ENCODE results near the gene DOK1.
A peak's percentile ranks its signal among the peaks of the same experiment; 100 is the strongest.

DOK1 gene

DNA sequence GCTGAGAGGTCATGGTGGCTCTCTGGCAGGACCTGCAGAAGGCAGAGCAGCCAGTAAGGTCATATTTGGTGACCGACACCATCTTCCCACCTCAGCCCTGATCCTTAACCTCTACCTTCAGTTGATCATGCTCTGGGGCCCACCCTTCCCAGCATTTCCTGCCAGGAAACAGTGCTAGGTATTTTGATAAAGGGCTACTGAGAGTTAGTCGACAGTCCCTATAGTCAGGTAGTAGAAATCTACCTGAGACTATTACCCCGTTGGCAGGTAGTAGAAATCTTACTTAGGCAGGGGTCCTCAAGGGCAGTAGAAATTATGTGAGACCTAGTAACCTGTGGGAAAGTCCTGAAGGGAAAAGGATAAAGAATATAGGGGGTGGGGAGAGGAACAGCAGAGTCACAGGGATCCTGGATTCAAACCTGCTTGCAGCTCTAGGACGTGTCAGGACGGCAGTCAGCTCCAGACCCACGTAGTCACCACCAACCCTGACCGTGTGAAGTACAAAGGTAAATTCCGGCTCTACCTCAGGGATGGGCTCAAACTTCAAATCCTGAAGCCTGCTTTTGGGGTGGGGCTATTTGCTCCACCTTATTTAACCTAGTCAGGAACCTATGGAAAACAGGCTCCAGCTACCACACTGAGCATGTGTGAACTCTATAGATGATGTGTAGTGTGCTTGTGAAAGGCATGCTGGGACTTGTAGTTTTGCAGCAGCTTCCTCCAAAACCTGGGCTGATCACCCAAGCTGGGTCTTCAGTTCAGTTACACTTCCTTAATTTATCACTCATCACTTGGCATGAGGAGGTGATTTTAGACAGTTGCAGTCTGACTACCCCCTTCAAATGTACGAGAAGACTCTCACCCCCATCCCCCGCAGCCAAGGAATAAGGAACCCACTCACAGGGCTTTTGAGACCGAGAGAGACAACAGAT lies 28.5 kb upstream of the DOK1 start, which contains the start of gene DQX1:
DQX1 (minus strand) TSS at position 515 of the 932 bp plus-strand sequence; CDS start at position 13, 502 bp downstream.
- peak; percentile 85 for DNase-seq (ENCODE audit: low spot score)

- no peak for DNase-seq (ENCODE audit: low spot score)
These were observed 27.8 kb upstream of the DOK1 start for GRCh38 chr2:74526649-74527230.

GRCh38 chr2:74527741-74528140 lies 26.8 kb upstream of the DOK1 start:
- DNase-seq (ENCODE audit: low spot score): no peak

- DNase-seq (ENCODE audit: low spot score): peak; percentile 32
These were observed 25.7 kb upstream of the DOK1 start for GRCh38 chr2:74528600-74529356.

GRCh38 chr2:74529357-74530238 lies 24.9 kb upstream of the DOK1 start, which contains the start of the genes AUP1 and HTRA2:
Gene AUP1, minus strand, starts transcription at chr2:74529706. Its CDS starts 77 bp downstream, at chr2:74529629.
Gene HTRA2, plus strand, starts transcription at chr2:74529933. Its CDS starts 74 bp downstream, at chr2:74530007.
- peak; percentile 93 for DNase-seq (ENCODE audit: low spot score)

DNA sequence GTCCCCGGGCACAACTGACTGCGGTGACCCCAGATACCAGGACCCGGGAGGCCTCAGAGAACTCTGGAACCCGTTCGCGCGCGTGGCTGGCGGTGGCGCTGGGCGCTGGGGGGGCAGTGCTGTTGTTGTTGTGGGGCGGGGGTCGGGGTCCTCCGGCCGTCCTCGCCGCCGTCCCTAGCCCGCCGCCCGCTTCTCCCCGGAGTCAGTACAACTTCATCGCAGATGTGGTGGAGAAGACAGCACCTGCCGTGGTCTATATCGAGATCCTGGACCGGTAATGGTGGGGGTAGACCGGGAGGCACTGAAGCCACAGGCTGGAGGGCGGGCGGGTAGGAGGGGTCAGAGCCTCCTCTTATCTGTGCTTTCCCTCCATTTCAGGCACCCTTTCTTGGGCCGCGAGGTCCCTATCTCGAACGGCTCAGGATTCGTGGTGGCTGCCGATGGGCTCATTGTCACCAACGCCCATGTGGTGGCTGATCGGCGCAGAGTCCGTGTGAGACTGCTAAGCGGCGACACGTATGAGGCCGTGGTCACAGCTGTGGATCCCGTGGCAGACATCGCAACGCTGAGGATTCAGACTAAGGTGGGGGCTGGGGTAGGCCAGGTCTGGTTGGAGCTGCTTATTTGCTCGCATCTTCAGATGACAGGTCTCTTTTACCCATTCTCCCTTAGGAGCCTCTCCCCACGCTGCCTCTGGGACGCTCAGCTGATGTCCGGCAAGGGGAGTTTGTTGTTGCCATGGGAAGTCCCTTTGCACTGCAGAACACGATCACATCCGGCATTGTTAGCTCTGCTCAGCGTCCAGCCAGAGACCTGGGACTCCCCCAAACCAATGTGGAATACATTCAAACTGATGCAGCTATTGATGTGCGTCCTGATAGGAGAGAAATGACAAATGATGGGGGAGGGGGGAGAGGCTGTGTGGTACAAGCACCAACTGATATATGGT lies 24.0 kb upstream of the DOK1 start:
- DNase-seq (ENCODE audit: low spot score): peak; percentile 64

GRCh38 chr2:74531666-74532065 lies 22.9 kb upstream of the DOK1 start:
- DNase-seq (ENCODE audit: low spot score): no peak

DNA sequence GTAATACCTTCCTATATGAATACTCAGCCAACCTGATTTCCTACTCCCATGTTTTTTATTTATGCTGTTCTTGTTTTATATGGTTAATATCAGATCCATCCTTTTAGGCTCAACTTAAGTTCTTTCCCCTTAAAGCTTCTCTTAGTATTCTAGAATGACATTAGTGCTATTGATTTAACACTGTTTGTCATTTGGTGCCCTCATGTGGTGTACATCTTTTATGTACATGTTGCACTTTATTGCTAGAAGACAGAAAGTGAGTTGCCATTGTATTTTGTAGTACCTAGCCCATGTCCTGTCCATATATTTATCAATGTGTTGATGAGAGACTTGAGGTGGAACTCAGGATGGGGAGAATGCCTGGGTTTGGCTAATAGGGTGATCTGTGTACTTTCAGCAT lies 22.3 kb upstream of the DOK1 start:
- DNase-seq (ENCODE audit: low spot score): peak; percentile 49

GRCh38 chr2:74533464-74533863 lies 21.1 kb upstream of the DOK1 start:
- no peak for DNase-seq (ENCODE audit: low spot score)

- DNase-seq (ENCODE audit: low spot score): no peak
These were observed 20.1 kb upstream of the DOK1 start for GRCh38 chr2:74534411-74534810.

- no peak for DNase-seq (ENCODE audit: low spot score)
These were observed 19.0 kb upstream of the DOK1 start for GRCh38 chr2:74535440-74535965.

DNA sequence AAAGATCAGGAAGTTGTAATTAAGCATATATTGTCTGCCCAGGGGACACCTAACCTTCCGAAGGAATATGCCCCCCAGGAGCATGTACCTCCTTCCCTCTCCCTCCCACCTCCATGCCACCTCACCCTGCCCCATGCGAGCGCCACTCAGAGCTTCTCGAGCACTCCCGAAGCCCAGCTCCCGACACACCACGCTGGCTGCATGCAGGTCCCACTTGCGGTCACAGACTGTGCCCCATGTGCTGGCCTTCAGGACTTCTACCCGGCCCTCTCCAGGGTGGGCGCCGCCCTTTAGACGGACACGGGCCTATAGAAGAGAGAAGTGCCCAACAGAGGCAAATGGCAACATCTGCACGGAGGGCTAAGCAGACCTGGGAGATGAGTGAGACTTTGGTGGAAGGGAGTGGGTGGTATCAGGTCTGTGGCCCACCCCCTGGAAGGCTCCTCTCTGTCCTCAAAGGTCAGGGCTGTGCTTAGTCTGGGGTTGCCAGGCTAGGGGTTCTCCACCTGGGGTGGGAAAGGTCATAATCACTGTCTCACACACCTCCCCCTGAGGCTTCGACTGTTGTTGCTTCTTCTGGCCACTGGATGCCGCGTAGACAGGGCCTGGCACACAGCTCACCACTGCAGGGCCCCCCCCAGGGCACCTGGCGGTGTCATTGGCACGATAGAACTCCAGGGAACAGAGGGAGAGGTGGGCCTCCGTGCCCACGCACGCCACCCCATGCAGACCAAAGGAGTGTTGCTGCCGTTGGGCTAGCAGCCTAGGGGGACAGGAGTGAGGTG lies 18.2 kb upstream of the DOK1 start:
- no peak for DNase-seq (ENCODE audit: low spot score)

GRCh38 chr2:74537140-74537539 lies 17.4 kb upstream of the DOK1 start:
- DNase-seq (ENCODE audit: low spot score): no peak

GRCh38 chr2:74538881-74539339 lies 15.6 kb upstream of the DOK1 start:
- peak; percentile 29 for DNase-seq (ENCODE audit: low spot score)

DNA sequence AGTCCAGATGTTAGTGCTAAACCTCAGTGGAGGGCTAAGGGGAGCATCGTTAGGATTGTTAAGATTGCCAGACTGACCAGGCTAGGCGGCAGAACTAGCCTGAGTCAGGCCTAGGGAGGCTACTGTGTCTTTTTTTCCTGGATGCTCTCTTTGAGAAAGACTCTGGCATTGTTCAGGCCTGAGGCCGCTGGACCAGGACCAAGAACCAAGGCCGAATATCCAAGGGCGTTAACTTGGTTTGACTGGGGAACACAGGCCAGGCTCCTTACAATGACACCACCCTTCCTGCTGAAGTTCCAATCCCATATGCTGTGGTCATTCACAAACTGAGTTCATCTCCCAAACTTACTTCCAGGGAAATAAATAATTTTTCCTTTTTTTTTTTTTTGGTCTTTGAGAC lies 14.2 kb upstream of the DOK1 start:
- no peak for DNase-seq (ENCODE audit: low spot score)

GRCh38 chr2:74542978-74543377 lies 11.5 kb upstream of the DOK1 start:
- DNase-seq (ENCODE audit: low spot score): no peak

DNA sequence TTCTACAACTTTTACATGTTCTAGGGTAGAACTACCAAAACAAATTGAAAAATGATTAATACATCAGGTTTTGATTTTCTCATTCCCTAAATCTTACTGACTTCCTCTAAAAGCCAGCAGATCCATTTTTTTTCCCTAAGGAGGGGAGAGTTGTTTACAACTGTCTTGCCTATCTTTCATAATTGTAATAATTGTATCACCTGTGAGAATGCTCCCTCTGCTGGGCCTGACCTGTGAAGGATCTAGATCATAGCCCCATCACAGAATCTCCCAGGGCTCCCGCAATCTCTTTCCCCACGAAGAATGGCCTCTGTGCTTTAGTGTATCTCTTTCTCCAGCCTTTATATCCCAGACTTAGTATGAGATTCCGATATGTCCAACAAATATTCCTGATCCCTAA lies 9.9 kb upstream of the DOK1 start:
- DNase-seq (ENCODE audit: low spot score): no peak

DNA sequence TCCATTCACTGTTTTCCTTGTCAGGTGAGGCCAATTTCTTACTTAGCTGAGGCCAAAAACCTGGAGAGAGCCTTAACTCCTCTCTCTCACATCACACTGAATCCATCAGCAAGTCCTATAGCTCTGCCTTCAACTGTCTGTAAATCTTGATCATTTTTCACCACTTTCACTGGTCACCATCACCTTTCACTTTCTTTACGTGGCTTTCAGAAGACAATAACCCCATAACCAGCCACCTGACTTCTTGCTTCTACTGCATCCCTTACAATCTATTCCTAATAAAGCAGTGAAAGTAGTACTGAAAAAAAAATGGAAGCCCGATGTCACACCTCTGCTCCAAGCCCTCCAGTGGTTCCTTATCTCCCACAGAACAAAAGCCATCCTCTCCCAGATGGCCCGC lies 8.5 kb upstream of the DOK1 start:
- DNase-seq (ENCODE audit: low spot score): no peak

DNA sequence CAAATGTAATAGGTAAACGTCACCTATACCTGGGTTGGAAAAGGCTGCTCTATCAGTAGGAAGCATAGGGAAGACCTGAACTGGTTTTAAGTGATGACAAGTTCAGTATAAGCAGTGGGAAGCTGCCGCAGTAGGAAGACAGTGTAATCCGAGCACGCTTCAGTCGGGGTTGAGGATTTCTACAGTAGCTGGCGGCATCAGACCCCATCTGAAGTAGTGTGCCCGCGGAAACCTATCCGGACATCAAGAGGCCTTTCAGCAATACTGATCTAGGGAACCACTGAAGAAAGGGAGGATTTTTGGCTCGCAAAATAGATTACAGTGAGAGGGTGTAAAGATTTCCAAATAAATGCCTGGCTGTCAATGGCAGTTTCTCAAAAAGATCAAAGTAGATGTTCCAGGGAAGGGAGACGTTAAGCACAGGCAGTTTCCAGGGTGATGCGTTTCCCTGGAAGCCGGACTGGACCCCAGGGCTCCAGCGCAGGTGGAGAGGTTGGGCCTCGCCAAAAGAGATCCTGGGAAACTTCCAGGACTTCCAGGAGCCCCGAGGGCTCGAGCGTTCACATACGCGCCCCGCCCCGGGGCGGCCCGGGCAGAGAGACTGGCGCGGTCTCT lies 6.1 kb upstream of the DOK1 start:
- DNase-seq (ENCODE audit: low spot score): no peak
